OCI-M2 (cell line): ENCODE data around the gene FEV.
A peak's percentile ranks its signal among the peaks of the same experiment; 100 is the strongest.

Experiments
- DNase-seq: peaks from one replicate; lab custom pipeline; 2025; ENCODE audit not compliant: unreplicated experiment; lab: John Stamatoyannopoulos, UW

The FEV gene

DNA sequence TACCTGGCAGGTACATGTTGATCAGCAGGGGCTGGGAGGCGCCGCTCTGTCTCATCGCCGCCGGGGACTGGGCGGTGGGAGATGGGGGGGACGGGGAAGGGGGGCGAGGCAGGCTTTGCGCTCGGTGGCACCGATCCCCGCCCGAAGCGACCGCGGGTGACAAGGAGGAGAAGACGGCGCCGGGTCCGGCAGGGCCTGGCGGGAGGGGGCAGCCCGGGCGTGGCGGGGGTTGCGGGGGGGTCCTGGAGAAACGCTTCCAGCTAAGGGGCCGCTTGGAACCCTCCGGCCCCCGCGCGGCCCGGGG, at the start of gene FEV:
TSS of gene FEV (minus strand) at position 164 of the 304 bp plus-strand sequence. CDS start at position 55, 109 bp downstream.
- DNase-seq = no peak

DNA sequence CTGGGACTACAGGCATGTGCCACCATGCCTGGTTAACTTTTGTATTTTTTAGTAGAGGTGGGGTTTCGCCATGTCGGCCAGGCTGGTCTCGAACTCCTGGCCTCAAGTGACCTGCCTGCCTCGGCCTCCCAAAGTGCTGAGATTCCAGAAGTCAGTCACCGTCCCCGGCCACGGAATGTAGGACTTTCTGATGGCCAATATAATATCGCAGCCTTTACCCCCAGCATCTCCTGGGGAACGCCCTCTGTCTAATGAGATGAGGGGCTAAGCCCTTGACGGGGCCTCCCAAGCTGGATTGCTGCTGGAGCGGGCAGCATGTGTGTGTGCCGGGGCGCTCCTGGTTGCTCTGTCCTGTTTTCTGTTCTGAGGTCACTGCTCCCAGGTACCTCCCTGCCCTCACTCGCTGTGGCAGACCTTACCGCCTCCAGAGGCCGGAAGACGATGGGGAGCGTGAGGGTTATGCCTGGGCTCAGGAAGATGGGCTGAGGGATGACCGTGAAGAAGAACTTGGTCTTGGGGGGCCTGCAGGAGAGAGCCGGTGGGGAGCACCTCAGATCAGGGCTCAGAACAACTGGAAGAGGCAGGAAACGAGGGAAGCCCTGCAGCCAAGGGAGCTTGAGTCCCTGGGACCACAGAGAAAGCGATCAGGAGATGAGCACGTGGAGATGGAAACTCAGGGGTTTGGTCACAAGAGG, 47.2 kb upstream of the FEV start:
- no peak for DNase-seq

DNA sequence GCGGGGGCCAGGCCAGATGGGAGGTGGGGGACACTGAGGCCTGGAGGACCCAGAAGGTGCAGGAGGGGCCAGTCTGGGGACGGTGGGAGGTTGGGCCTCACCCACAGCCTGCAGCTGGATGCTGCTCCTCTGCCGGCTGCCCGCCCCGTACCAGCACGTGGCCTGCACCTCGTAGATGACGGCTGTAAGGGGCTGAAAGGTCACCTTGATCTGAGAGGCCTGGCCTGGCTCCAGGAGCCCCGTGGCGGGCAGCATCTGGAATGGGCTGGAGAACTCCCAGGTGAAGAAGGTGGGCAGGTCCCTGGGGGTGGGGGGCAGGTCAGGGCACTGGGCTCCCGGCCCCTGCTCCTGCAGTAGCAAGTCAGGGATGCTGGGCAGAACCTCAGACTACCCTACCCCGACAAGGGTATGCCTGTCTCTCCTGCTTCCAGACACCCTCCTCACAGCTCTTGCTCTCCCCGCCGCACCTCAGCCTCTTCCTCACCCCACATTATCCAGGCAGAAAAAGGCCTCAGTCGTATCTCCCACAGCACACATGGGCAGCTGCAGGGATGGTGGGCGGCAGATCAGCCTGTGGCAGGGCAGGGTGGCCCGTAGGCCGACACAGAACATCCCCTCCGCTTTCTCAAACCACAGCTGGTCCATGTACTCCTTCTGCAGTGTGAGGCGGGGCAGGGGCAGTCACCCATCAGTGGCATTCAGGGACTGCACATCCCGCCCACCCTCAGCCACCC, 46.2 kb upstream of the FEV start:
- no peak for DNase-seq

DNA sequence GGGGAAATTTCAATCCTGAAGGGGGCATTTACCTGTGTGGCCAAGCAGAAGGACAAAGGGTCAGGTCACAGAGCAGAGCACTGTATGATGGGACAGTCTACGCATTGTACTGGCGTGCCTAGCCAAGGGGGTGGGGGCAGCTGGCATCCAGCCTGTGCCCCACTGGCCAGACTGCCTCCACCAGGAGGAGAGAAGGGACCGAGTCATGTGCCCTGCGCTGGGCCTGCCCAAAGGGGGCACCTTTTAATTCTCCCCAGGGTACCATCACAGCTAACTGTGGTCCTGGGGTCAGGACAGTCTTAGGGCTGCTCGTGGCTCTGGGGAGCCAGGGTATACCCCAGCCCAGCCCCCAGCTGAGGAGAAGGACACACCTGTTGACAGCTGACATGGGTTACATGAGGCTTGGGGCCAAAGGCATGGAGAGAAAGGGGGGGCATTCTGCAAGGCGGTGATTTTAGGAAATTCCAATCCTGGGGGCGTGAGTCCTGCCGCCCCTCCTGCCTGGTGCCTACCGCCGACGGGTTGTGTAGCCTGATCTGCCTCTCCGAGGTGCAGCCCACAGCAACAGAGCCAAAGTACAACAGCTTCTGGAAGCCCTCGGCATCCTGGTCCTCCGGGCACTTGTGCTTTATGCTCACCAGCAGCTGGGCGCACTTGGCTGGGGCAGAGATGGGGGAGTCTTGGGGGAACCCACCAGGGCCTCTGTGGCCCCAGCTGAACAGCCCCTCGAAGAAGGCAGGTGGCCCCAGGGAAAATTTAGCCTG, 45.4 kb upstream of the FEV start:
- no peak for DNase-seq

- DNase-seq = peak; percentile 8
Measured at GRCh38 chr2:219029829-219030165, 44.8 kb upstream of the FEV start.

- DNase-seq = no peak
Measured at GRCh38 chr2:219028996-219029828, 44.2 kb upstream of the FEV start.

- no peak for DNase-seq
Measured at GRCh38 chr2:219028141-219028540, 43.2 kb upstream of the FEV start.

GRCh38 chr2:219027511-219028055, 42.6 kb upstream of the FEV start:
- no peak for DNase-seq

DNA sequence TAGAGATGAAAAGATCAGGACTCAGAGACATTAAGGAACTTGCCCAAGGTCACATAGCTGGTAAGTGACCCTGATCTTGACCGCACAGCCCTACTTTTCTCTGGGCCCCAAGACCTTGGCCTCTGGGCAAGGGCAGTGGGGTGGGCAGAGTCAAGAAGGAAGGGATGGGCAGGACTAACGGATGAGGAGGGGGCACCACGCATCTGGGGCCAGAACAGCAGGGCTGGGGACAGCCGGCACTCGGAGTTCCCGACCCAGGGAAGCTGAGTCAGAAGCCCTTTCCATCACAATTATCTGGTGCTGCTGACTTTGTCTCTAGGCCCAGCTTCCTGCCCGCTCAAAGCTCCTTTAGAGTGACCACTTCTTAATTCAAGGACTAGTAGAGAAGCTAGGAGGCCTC, 42.0 kb upstream of the FEV start:
- DNase-seq = no peak

- DNase-seq = no peak
Measured at GRCh38 chr2:219025637-219026585, 40.9 kb upstream of the FEV start.

DNA sequence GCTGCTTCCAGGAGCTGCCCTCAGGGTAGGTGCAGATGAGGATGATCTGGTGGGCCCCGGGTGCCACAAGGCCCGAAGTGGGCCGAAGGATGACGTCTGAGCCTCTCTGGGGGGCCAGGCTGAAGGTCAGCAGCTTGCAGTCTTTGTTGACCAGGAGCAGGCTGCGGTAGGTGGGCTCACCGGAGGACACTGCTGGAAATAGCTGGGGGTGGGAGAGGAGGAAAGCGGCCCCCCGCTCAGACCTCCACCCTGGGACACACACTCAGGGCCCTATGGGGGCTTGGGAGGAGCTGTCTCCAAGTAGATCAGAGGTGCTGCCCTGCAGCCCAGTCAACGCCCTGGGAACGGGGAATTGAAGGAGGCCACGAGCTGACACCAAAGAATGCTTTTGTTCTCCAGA, 39.1 kb upstream of the FEV start:
- no peak for DNase-seq

DNA sequence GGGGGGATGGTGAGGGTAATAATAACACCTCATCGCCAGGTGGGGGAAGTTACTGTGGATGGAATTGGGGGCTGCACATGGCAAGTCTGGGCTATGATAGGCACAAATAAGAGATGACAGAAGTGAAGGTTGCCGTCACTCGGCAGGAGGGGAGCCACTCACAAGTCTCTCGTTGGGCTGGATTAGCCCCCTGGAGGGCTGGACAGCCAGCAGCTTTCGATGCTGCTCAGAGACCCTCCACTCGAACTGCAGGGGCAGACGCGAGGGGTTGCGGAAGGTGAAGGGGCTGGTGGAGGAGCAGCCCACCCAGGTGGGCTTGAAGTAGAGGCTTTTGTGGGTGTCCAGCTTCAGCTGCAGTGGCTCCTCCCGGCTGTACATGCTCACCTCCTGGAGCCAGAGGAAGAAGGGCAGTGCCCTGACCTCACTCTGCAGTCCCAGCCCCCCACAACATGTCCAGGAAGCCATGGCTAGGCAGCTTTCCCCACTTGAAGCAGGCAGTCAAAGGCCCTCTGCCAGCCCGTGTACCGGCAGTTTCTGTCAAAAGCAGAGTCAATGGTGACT, 38.1 kb upstream of the FEV start:
- DNase-seq = no peak

- DNase-seq = no peak
Measured at GRCh38 chr2:219022616-219023015, 37.6 kb upstream of the FEV start.

DNA sequence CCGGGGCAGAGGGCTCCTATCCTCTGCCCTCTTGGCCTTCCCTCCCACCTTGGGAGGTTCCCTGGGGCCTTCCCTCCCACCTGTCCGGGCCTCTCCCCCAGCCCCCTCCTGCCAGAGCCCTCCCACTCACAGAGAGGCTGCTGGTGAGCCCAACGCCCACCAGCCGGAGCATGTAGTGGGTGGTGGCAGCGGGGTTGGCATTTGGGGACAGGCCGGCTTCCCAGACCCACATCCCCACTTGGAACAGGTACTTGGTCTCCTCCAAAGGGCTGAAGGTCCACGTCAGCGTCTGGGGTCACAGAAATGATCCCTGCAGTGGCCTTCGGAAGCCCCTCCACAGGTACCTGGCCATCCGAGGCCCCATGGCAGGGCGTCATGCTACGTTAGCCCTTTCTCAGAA, 37.1 kb upstream of the FEV start:
- DNase-seq = no peak

DNA sequence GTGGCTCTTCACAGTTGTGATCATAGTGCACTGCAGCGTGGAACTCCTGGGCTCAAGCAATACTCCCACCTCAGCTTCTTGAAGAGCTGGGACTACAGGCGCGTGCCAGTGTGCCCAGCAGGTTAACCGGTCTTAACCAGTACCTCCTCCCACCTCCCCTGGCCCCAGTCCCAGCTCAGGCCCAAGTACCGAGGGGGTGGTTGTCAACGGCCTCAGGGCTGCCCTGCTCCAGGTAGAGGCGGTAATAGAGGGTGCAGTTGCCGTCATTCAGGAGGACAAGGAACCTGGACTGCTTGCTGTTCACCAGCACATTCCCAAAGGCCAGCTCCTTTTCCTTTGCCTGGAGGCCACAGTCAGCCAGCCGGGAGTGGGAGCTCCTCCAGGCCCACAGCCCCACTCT, 36.6 kb upstream of the FEV start:
- no peak for DNase-seq

DNA sequence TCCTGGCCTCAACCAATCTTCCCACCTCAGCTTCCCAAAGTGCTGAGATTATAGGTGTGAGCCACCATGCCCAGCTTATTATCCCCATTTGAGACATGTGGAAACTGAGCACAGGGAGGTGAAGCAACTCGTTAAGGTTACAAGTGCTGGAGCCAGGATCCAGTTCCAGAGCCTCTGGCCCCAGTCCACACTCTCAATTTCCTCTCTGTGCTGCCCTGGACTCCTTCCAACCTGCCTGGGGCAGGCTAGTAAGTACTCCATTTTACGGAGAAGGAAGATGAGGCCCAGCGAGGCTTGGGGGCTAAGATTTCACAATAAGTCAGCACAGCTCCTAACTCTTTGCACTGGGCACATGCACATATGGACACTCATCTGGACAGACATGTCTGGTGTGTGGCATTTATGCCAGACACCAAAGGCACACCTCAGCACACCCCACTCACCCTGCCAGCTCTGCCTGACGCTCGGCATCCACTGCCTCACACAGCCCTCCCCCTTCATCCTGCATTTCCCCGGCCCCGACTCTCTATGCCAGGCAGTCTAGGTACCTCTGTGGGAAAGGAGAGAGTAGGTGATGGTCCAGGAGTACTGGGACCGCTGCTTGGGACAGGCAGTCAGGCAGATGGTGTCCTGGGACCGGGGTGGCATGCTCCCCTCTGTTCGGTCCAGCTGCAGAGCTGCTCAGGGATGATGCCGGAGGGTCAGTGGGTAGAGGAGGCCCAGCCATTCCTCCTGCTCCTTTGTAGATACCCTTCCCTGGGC, 35.8 kb upstream of the FEV start:
- no peak for DNase-seq

- no peak for DNase-seq
Measured at GRCh38 chr2:219019436-219019835, 34.5 kb upstream of the FEV start.

GRCh38 chr2:219018726-219019125, 33.7 kb upstream of the FEV start:
- DNase-seq = no peak

DNA sequence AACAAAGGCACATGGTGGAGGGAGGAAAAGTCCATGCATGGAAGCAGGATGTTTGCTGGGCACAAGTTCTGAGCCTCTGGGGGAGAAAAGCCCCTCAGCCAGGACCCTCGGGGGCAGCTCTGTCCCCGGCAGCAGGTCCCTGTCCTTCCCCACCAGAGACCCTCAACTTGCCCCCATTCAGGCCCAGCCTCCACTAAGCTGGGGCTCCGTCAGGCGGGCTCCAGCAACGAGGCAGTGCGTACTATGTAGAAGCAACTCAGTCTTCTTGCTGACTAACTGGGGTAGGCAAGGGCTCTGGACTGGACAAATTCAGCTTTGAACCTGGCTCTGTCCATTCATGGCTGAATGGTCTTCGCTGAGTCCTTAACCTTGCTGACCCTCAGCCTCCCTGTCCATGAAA, 33.3 kb upstream of the FEV start:
- DNase-seq = no peak
